Measurements from ENCODE around the gene ADD3. TPM values are rescaled to one million over a fixed set of nuclear protein-coding genes. Genes with fewer than 3 reads are reported as not detected.
A peak's percentile ranks its signal among the peaks of the same experiment; 100 is the strongest.

The ADD3 gene
- total and polyA plus RNA-seq, 2 donors, result 83.4 to 444 TPM

DNA sequence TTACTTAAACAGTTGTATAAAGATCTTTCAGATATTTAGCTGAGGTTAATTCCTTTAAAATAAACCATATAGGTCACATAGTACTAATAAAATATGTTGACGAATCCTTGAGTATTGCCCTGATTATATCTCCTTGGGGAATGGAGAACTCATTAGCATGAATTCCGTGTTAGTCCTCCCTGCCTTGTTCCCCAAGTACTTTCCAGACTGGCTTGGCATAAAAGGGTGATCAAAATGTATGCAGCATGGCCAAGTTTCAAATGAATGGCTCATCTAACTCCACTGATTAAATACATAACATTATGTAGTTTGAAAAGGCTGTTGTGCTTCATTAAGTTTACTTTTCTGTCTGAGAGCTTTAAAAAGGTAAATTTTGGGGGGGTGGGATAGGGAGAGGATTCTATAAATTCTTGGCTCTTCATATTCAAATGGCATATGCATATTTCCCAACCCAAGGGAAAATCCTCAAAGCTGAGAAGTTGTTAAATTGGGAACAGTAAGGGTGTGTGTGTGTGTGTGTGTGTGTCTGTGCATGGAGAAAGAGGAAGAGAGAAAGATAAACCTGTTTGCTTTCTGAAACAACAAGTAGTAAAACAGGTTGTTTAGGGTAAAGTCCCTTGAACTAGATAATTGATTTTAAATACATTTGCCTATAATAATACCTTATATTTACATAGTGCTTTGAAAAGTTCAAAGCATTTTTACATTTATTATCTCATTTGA, 4.8 kb upstream of the ADD3 start:
- no peak overlapping the region for H3K27ac ChIP-seq (ENCODE audit: low read depth)
- no peak for DNase-seq (ENCODE audit: extremely low spot score)
- 73% methylated on average over 2 of the region's 2 CpGs for WGBS
- H3K4me3 ChIP-seq (ENCODE audit: low read depth, low read length), result no peak overlapping the region
- H3K4me1 ChIP-seq (ENCODE audit: insufficient read depth), result no peaks in the 10 kb centered on the region
- no peaks in the 10 kb centered on the region for H3K36me3 ChIP-seq (ENCODE audit: insufficient read depth)

GRCh38 chr10:110003524-110003885, 4.3 kb upstream of the ADD3 start:
- DNase-seq (ENCODE audit: extremely low spot score), result no peak
- WGBS, result 63% methylated on average over 4 of the region's 4 CpGs

GRCh38 chr10:110005719-110006118, 2.1 kb upstream of the ADD3 start:
- H3K4me1 ChIP-seq (ENCODE audit: insufficient read depth), result peaks cover 2% of the 10 kb centered on the region
- no peak overlapping the region for H3K27ac ChIP-seq (ENCODE audit: low read depth)
- no peaks in the 10 kb centered on the region for H3K36me3 ChIP-seq (ENCODE audit: insufficient read depth)
- DNase-seq (ENCODE audit: extremely low spot score), result no peak
- 23% methylated on average over 8 of the region's 8 CpGs for WGBS
- peak overlapping the region; percentile 10 for H3K4me3 ChIP-seq (ENCODE audit: low read depth, low read length)

More at GRCh38 chr10:110003524-110003885, 4.3 kb upstream of the ADD3 start:
- H3K27ac ChIP-seq (ENCODE audit: low read depth), result no peak overlapping the region
- no peaks in the 10 kb centered on the region for H3K4me1 ChIP-seq (ENCODE audit: insufficient read depth)
- H3K4me3 ChIP-seq (ENCODE audit: low read depth, low read length), result no peak overlapping the region
- no peaks in the 10 kb centered on the region for H3K36me3 ChIP-seq (ENCODE audit: insufficient read depth)

GRCh38 chr10:110006358-110007160, 1.2 kb upstream of the ADD3 start:
- DNase-seq (ENCODE audit: extremely low spot score), result no peak
- peak overlapping the region; percentile 91 for H3K4me3 ChIP-seq (ENCODE audit: low read depth, low read length)
- peak overlapping the region; percentile 97 for H3K27ac ChIP-seq (ENCODE audit: low read depth)
- no peaks in the 10 kb centered on the region for H3K36me3 ChIP-seq (ENCODE audit: insufficient read depth)
- H3K4me1 ChIP-seq (ENCODE audit: insufficient read depth), result peaks cover 2% of the 10 kb centered on the region
- 16% methylated on average over 19 of the region's 19 CpGs for WGBS

DNA sequence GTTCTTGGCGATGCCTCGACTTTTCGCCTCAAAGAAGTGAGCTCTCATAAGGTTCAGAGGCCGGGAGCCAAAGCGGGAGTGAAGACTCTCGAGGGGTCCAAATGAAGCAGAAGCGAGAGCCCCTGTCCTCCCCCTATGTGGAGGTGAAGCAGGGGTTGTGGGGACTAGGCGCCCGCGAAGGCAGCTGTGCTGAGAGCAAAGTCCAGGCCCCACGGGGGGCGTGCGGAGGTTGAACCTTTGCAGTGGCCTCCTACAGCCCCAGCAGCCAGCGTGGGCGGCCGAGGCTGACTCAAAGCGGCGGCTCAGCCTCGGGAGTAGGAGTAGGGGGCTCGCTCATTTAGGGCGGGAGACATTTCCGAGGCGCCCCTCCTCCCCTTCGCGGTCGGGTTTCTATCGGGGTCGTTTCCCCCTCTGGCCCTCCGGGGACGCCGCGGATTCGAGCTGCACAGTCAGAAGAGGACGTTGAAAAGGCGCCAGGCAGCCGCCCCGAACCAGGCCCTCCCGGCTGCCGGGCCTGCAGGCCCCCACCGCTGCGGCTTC, 553 bp upstream of the ADD3 start:
- peak overlapping the region; percentile 97 for H3K27ac ChIP-seq (ENCODE audit: low read depth)
- DNase-seq (ENCODE audit: extremely low spot score), result no peak
- H3K4me1 ChIP-seq (ENCODE audit: insufficient read depth), result peaks cover 2% of the 10 kb centered on the region
- H3K36me3 ChIP-seq (ENCODE audit: insufficient read depth), result no peaks in the 10 kb centered on the region
- WGBS, result 2% methylated on average over 41 of the region's 41 CpGs
- H3K4me3 ChIP-seq (ENCODE audit: low read depth, low read length), result peak overlapping the region; percentile 91

DNA sequence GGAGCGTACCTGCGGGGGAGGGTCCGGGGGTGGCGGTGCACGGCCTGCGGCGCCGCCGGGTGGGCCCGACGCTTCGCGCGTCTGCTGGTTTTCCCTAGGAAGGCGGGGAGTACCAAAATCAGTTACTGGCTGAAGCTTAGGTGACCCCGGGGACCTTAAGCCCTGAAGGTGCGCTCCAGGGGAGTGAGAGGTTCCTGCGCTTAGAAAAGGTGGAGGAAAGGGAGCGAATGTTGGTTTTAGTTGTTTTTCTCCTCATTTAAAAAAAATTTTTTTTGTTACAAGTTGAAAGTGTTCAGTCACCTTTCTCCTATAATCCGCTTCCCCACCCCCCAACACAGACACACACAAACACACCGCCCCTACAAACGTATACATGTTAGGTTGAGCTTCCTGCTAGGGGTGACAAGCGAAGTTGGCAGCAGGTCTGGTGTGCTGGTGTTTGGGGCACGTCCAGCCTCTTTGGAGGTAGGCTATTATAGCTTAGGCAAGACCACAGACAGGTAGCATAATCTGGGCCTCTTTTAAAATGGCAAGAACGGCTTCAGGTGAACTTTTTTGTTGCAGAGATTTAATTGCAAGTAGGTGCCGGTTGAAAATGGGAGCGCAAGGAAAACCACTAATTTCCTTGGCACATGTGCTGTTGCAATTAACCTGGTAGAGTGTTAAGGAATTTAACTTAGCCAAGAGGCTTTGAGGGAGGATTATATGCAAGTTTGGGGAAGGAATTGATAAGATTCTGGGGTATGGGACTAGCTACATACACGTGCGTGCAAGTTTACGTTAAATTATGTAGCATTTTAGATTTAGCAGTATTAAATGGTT, 945 bp downstream of the ADD3 start:
- Histone ChIP-seq H3K4me3 (ENCODE audit: low read depth, low read length) (peak overlapping the region; percentile 91), H3K36me3 (ENCODE audit: insufficient read depth) (no peaks in the 10 kb centered on the region), H3K4me1 (ENCODE audit: insufficient read depth) (peaks cover 2% of the 10 kb centered on the region), H3K27ac (ENCODE audit: low read depth) (peak overlapping the region; percentile 85)
- WGBS, result 4% methylated on average over 30 of the region's 30 CpGs
- no peak for DNase-seq (ENCODE audit: extremely low spot score)

GRCh38 chr10:110009736-110010475, 2.1 kb downstream of the ADD3 start:
- peaks cover 2% of the 10 kb centered on the region for H3K4me1 ChIP-seq (ENCODE audit: insufficient read depth)

DNA sequence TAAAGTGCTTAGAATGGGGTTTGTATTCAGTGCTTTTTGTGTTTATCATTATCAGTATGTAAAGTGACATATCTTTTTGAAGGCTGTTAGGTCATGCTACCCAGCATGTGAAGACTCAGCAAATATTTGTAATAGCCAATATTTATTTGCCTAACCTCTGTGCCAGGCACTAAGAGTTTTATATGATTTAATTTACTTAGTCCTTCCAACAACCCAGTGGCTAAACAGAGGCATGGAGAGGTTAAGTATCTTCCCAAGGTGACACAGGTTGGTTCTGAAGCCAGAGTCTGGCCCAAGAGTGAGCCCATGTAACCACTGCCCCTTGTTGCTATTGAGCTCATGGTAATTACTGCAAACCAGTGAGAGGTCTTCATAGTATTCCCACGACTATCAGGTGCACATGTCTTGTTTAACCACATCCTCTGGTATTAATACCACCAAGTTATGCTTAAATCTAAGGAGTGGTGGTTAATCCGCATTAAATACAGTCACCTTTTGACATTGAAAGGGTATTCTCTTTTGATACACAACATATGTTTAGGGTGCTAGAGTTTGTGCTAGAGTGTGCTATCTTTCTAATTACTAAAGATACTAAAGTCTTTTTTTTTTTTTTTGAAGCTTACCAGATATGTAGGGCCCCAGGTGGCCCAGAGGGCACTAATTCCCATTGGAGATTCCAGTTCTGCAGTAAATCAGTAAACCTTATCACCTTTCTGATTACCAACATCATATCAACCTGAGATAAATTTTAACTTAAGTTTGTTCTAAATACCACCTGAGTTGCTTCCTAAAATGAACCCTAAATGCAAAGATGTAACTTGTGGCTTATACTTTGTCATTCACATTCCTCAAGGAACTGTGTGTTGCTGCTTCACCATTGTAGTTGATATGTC, 2.9 kb downstream of the ADD3 start:
- H3K27ac ChIP-seq (ENCODE audit: low read depth), result peak overlapping the region; percentile 16
- peaks cover 2% of the 10 kb centered on the region for H3K4me1 ChIP-seq (ENCODE audit: insufficient read depth)
- no peak for DNase-seq (ENCODE audit: extremely low spot score)
- WGBS, result 55% methylated on average over 2 of the region's 2 CpGs
- no peak overlapping the region for H3K4me3 ChIP-seq (ENCODE audit: low read depth, low read length)
- no peaks in the 10 kb centered on the region for H3K36me3 ChIP-seq (ENCODE audit: insufficient read depth)

More at GRCh38 chr10:110009736-110010475, 2.1 kb downstream of the ADD3 start:
- WGBS, result 56% methylated on average over 4 of the region's 4 CpGs
- no peak for DNase-seq (ENCODE audit: extremely low spot score)
- Histone ChIP-seq H3K4me3 (ENCODE audit: low read depth, low read length) (no peak overlapping the region), H3K36me3 (ENCODE audit: insufficient read depth) (no peaks in the 10 kb centered on the region), H3K27ac (ENCODE audit: low read depth) (no peak overlapping the region)

DNA sequence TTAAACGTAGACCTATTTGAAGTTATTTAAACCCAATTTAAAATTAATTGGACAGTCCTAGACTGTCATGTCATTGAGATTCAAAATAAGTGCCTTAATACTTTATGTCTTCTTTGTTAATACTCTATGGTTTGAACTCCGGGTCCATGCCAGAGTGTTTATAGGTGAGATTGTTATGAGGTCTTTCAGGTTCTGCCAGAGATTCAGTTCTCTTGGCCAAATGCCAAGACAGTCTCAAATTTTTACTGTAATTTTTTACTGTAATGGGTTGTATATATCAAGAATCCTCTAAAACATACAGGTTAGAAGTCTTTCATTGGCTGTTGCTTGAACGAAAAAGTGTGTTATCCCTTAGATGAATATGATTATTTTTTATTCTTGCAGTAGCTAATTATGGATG, 3.9 kb downstream of the ADD3 start:
- Histone ChIP-seq H3K27ac (ENCODE audit: low read depth) (no peak overlapping the region), H3K36me3 (ENCODE audit: insufficient read depth) (no peaks in the 10 kb centered on the region), H3K4me3 (ENCODE audit: low read depth, low read length) (no peak overlapping the region), H3K4me1 (ENCODE audit: insufficient read depth) (peaks cover 2% of the 10 kb centered on the region)
- DNase-seq (ENCODE audit: extremely low spot score), result no peak
- WGBS, result 61% methylated on average over 3 of the region's 3 CpGs

DNA sequence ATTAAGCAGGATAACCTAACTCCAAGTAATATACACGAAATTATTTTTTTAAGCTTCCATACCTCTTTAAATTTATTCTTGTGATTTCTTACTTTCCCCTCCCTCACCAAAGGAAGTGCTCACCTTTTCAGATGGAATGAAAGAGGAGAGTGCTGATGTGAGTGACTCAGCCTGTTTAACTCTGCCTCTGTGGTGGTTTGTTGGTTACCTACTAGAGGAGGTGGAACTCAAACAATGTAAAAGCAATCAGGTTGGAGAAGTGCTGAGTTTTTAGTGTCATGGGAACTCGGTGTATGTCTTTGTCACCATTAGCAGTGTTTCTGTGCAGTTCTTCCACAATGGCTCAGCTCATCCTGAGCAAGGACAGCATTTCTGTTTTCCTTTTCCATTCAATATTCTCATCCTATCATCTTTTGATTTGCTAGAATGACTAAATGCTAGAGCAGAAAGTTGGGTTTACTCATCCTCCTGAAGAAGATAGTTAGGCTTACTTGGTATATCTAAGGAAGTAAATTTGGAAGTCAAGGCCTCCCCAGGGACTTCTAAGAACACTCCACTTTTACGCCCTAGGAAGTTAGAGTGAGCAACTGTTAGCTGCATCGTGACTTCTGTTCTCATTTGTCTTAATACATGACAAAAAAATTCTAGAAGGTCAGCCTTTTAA, 6.0 kb downstream of the ADD3 start:
- no peak overlapping the region for H3K27ac ChIP-seq (ENCODE audit: low read depth)
- peaks cover 2% of the 10 kb centered on the region for H3K4me1 ChIP-seq (ENCODE audit: insufficient read depth)

GRCh38 chr10:110016039-110016438, 8.3 kb downstream of the ADD3 start:
- no peak overlapping the region for H3K27ac ChIP-seq (ENCODE audit: low read depth)
- no peaks in the 10 kb centered on the region for H3K4me1 ChIP-seq (ENCODE audit: insufficient read depth)
- no peaks in the 10 kb centered on the region for H3K36me3 ChIP-seq (ENCODE audit: insufficient read depth)
- no peak for DNase-seq (ENCODE audit: extremely low spot score)
- H3K4me3 ChIP-seq (ENCODE audit: low read depth, low read length), result no peak overlapping the region

More for the DNA sequence above, 6.0 kb downstream of the ADD3 start:
- DNase-seq (ENCODE audit: extremely low spot score), result no peak
- Histone ChIP-seq H3K4me3 (ENCODE audit: low read depth, low read length) (no peak overlapping the region), H3K36me3 (ENCODE audit: insufficient read depth) (no peaks in the 10 kb centered on the region)
- WGBS, result 72% methylated on average over 4 of the region's 4 CpGs

DNA sequence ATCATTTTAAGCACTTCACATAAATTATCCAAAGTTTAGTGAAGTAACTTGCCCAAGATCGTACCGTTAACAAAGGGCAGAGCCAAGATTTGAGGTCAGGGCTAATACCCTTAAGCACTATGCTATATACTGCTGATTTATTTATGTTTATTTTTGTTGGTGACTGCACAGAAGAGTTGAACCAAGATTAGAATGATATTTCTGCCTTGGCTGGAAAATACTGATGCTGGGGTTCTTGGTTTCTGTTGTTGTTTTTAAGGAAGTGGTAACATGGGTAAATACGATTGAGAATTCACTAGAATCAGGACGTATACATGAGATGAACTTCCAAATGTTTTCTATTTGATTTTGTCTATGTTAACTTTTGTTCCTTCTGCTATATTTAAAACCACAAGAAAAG, 9.3 kb downstream of the ADD3 start:
- H3K27ac ChIP-seq (ENCODE audit: low read depth), result no peak overlapping the region
- no peak overlapping the region for H3K4me3 ChIP-seq (ENCODE audit: low read depth, low read length)
- no peaks in the 10 kb centered on the region for H3K36me3 ChIP-seq (ENCODE audit: insufficient read depth)
- H3K4me1 ChIP-seq (ENCODE audit: insufficient read depth), result no peaks in the 10 kb centered on the region
- no peak for DNase-seq (ENCODE audit: extremely low spot score)
- WGBS, result 46% methylated on average over 4 of the region's 4 CpGs
